H1 (cell line): Measurements from ENCODE around the gene MARCHF2. TPM values are rescaled to one million over a fixed set of nuclear protein-coding genes. Genes with fewer than 3 reads are reported as not detected.

Source experiments
- GTF2F1 ChIP-seq: IDR thresholded peaks from 2 replicates; pipeline ENCODE4 v1.6.1; 2012; ENCODE audit warnings: low read depth, low read length, improper control_type of control experiment, borderline replicate concordance
- KDM1A ChIP-seq: fragments of 200-600, 300-600 bp; sonication (generic); IDR thresholded peaks from 2 replicates; pipeline ENCODE4 v1.7.1; 2016; ENCODE audit warnings: mild to moderate bottlenecking, low read length, borderline replicate concordance
- SRF ChIP-seq: IDR thresholded peaks from 2 replicates; pipeline ENCODE4 v1.6.1; 2011; ENCODE audit warnings: mild to moderate bottlenecking, low read depth, low read length, moderate library complexity
- polyA plus RNA-seq, 7 experiments: library from polyadenylated mRNA; depleted of rRNA in 3 of 7; stranded (reverse) in 5 of 7; unstranded in 2 of 7; fragments of >200 nt in 5 of 7; fragments of 200-250 nt in 2 of 7; gene quantifications; 1 replicate in 5 of 7; 2 replicates in 1 of 7; 4 replicates in 1 of 7; pipeline versions ENCODE4 v1.2.1 to v1.2.3, GENCODE V29; 2011 to 2013; ENCODE audit warnings: missing spikeins in 2 of 7, mixed read lengths in 2 of 7
- total RNA-seq: library from RNA; stranded (reverse); fragmentation: NEBNext Ultra II Directional; extraction: Animal tissue kit (Norgen Biotek cat#: 25700); gene quantifications from 2 replicates; pipeline ENCODE4 v1.2.1, GENCODE V29; 2021
- TF ChIP-seq, protein P1 (sequence below): IDR thresholded peaks from 2 replicates; pipeline ENCODE4 v1.6.1; 2011; ENCODE audit warnings: low read length, improper control_type of control experiment

Gene MARCHF2
- total and polyA plus RNA-seq, 2 of the 8 experiments (the other 6 are each of a cell fraction or from before 2014, with no cell fraction given): 18.5 to 46.2 TPM

DNA sequence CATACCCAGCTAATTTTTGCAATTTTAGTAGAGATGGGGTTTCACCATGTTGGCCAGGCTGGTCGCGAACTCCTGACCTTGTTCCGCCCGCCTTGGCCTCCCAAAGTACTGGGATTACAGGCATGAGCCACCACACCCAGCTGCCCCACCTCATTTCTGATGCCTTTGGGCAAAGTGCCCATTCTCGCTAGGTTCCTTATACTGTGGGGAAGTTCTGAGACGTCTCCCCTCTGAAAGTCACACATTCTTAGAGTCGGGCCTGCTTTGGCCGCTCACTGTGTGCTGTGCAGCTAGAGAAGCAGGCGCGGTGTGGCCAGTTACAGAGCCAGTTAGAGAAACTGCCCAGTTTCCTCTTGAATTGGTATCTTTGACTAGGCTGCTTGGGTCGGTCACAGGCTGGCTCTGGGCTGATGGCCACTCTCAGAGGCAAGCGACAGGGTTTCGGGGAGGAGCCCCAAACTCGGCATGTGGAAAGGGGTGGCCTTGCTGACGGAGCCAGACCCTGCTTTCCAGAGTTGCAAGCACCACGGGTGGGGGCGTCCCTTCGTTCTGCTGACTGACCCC is 71.3 kb downstream of the MARCHF2 start (continued):
- TF ChIP-seq KDM1A (no peak), GTF2F1 (no peak), SRF (no peak)
- TF ChIP-seq, protein P1, sequence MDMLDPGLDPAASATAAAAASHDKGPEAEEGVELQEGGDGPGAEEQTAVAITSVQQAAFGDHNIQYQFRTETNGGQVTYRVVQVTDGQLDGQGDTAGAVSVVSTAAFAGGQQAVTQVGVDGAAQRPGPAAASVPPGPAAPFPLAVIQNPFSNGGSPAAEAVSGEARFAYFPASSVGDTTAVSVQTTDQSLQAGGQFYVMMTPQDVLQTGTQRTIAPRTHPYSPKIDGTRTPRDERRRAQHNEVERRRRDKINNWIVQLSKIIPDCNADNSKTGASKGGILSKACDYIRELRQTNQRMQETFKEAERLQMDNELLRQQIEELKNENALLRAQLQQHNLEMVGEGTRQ: no peak
- TF ChIP-seq, all 59 proteins: peak for 0
